ENCODE measurements around the gene SFRP4. TPM values are rescaled to one million over a fixed set of nuclear protein-coding genes. Genes with fewer than 3 reads are reported as not detected.

SFRP4 gene
- total RNA-seq, 1 experiment from 2014 or later: not detected

- ATAC-seq (no peak), DNase-seq (no peak)
- 0 out of 2 replicates have a peak, but pooled peaks cover 6% of the 10 kb centered on the region for H3K4me1 ChIP-seq (ENCODE audit: insufficient read depth, low read length)
- H4K20me1 ChIP-seq (ENCODE audit: low read length): no peaks in the 10 kb centered on the region
- no peak overlapping the region for H3K4me3 ChIP-seq (ENCODE audit: low read length)
- H3K27ac ChIP-seq (ENCODE audit: low read length): no peak overlapping the region
- H2AFZ ChIP-seq (ENCODE audit: low read length): no peak overlapping the region
- H3K79me2 ChIP-seq (ENCODE audit: low read length): peaks cover 8% of the 10 kb centered on the region; the same call in 1 of the 2 replicates
- H3K9me3 ChIP-seq (ENCODE audit: low read length): no peaks in the 10 kb centered on the region
- ChIA-PET CTCF (no interaction called here), POLR2A (ENCODE audit: unreplicated experiment) (no interaction called here)
- intact Hi-C loops (cut with micrococcal nuclease): no loop called here
- TF ChIP-seq EZH2 (IDR thresholded peaks at IDR 0.05; ENCODE audit: low read length, unreplicated experiment): no peak
- TF ChIP-seq, protein P1, sequence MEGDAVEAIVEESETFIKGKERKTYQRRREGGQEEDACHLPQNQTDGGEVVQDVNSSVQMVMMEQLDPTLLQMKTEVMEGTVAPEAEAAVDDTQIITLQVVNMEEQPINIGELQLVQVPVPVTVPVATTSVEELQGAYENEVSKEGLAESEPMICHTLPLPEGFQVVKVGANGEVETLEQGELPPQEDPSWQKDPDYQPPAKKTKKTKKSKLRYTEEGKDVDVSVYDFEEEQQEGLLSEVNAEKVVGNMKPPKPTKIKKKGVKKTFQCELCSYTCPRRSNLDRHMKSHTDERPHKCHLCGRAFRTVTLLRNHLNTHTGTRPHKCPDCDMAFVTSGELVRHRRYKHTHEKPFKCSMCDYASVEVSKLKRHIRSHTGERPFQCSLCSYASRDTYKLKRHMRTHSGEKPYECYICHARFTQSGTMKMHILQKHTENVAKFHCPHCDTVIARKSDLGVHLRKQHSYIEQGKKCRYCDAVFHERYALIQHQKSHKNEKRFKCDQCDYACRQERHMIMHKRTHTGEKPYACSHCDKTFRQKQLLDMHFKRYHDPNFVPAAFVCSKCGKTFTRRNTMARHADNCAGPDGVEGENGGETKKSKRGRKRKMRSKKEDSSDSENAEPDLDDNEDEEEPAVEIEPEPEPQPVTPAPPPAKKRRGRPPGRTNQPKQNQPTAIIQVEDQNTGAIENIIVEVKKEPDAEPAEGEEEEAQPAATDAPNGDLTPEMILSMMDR (conservative IDR thresholded peaks at IDR 0.05; ENCODE audit: low read depth, low read length): no peak
- no peak for TF ChIP-seq EZH2phosphoT487 (IDR thresholded peaks at IDR 0.05; ENCODE audit: borderline replicate concordance, low read length)
- no peaks in the 10 kb centered on the region for H3K36me3 ChIP-seq (ENCODE audit: low read depth, low read length)
- BruUV-seq (replicated peaks): no TSS peak
- H3K9ac ChIP-seq (ENCODE audit: low read length): no peak overlapping the region
- no peaks in the 10 kb centered on the region for H3K27me3 ChIP-seq (ENCODE audit: low read length)
- H3K9me2 ChIP-seq (replicated peaks; ENCODE audit: low read length): no peaks in the 10 kb centered on the region
- no peak overlapping the region for H3K4me2 ChIP-seq (ENCODE audit: low read length)
- no peaks in the 10 kb centered on the region for H3F3A ChIP-seq (ENCODE audit: low read length, unreplicated experiment)
Measured at GRCh38 chr7:37944737-37945054, 28.1 kb upstream of the SFRP4 start.

DNA sequence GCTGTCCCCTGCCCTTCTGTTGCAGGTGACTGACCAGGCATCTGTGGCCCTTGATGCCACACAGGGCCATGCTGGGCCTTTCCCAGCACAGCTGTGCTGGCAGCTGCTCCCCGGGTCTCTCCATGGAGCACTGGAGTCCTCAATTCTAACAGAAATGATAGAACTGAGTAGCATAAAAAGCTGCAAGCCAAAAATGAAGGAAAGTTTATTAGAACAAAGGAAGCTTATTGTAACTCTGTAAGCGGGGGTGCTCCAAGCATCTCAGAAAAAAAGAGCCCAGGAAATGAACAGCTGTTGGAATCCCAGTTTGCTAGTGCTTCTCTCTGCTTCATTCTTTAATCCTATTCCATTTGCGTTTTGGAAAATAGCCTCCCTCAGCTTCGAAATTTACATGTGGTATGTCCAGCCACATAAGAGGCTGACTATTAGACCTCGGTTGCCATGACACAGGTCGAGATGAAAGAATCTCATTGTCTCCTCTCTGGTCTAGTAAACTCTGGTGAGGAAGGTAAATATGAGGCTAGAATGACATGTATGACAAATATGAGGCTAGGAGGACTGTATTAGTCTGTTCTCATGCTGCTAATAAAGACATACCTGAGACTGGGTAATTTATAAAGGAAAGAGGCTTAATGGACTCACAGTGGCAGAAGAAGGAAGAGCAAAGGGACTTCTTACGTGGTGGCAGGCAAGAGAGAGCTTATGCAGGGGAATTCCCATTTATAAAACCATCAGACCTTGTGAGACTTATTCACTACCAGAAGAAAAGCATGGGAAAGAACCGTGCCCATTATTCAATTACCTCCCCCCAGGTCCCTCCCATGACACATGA is 27.5 kb upstream of the SFRP4 start:
- peak; percentile 50 for ATAC-seq

More for the DNA sequence above, 27.5 kb upstream of the SFRP4 start:
- no peaks in the 10 kb centered on the region for H3K9me2 ChIP-seq (replicated peaks; ENCODE audit: low read length)
- H3K27me3 ChIP-seq (ENCODE audit: low read length): no peaks in the 10 kb centered on the region
- 0 out of 2 replicates have a peak, but pooled peaks cover 6% of the 10 kb centered on the region for H3K4me1 ChIP-seq (ENCODE audit: insufficient read depth, low read length)
- H2AFZ ChIP-seq (ENCODE audit: low read length): no peak overlapping the region
- H3K4me2 ChIP-seq (ENCODE audit: low read length): no peak overlapping the region
- H4K20me1 ChIP-seq (ENCODE audit: low read length): no peaks in the 10 kb centered on the region
- ChIA-PET CTCF (no interaction called here), POLR2A (ENCODE audit: unreplicated experiment) (no interaction called here)
- no peaks in the 10 kb centered on the region for H3K36me3 ChIP-seq (ENCODE audit: low read depth, low read length)
- H3K9ac ChIP-seq (ENCODE audit: low read length): no peak overlapping the region
- peaks cover 8% of the 10 kb centered on the region; the same call in 1 of the 2 replicates for H3K79me2 ChIP-seq (ENCODE audit: low read length)
- no peak overlapping the region for H3K4me3 ChIP-seq (ENCODE audit: low read length)
- intact Hi-C loops (cut with micrococcal nuclease): no loop called here
- BruUV-seq (replicated peaks): no TSS peak
- H3K9me3 ChIP-seq (ENCODE audit: low read length): no peaks in the 10 kb centered on the region
- H3K27ac ChIP-seq (ENCODE audit: low read length): no peak overlapping the region
- TF ChIP-seq EZH2 (IDR thresholded peaks at IDR 0.05; ENCODE audit: low read length, unreplicated experiment): no peak
- TF ChIP-seq EZH2phosphoT487 (IDR thresholded peaks at IDR 0.05; ENCODE audit: borderline replicate concordance, low read length): no peak
- TF ChIP-seq, protein P1 (conservative IDR thresholded peaks at IDR 0.05; ENCODE audit: low read depth, low read length): no peak
- DNase-seq: peak; percentile 38
- no peaks in the 10 kb centered on the region for H3F3A ChIP-seq (ENCODE audit: low read length, unreplicated experiment)

Data from PC-3 (cell line).